Measurements from ENCODE around the gene SRP68. TPM values are rescaled to one million over a fixed set of nuclear protein-coding genes. Genes with fewer than 3 reads are reported as not detected.
"Not testable (repeated sequence)": the region's sequence is repeated elsewhere in the genome, so short reads cannot be mapped to it uniquely, and the experiment has no call there.

The SRP68 gene
- polyA plus RNA-seq, 1 experiment = 101 TPM

DNA sequence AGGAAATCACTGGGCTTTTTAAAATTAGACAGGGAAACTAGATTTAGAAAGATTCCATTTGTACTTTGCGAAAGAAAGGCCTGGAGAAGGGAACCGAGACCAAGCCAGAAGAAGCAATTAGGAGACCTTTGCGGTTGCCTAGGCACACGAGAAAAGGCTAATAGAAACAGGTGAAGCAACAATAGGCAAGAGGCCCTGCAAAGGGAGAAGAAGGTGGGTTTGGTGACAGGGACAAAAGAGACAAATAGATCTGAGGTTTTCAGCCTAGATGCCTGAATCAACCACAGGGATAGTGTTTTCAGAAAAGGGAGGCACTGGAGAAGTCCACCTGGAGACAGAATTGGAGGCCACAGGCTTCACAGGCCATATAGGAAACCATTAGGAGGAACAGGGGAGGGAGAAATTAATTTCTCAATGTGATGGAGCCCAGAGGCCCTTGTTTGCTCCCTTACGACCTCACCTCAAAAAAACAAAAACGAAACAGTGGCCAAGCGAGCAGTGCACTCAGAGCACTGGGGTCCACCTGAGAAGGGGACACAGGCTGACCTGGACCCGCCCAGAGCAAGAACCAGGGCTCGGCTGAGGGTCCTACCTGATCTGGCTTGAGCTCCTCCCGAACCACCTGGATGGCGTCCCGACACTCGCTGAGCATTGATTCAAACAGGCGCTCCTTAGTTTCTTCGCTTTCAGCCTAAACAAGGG, 22.3 kb downstream of the SRP68 start:
- TF ChIP-seq, protein P1, sequence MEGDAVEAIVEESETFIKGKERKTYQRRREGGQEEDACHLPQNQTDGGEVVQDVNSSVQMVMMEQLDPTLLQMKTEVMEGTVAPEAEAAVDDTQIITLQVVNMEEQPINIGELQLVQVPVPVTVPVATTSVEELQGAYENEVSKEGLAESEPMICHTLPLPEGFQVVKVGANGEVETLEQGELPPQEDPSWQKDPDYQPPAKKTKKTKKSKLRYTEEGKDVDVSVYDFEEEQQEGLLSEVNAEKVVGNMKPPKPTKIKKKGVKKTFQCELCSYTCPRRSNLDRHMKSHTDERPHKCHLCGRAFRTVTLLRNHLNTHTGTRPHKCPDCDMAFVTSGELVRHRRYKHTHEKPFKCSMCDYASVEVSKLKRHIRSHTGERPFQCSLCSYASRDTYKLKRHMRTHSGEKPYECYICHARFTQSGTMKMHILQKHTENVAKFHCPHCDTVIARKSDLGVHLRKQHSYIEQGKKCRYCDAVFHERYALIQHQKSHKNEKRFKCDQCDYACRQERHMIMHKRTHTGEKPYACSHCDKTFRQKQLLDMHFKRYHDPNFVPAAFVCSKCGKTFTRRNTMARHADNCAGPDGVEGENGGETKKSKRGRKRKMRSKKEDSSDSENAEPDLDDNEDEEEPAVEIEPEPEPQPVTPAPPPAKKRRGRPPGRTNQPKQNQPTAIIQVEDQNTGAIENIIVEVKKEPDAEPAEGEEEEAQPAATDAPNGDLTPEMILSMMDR (IDR thresholded peaks at IDR 0.05; ENCODE audit: low read depth, low read length) = no peak
- no peak overlapping the region for H3K27ac ChIP-seq (ENCODE audit: low read depth, low read length)
- POLR2A ChIA-PET = no interaction called here
- H3K27me3 ChIP-seq (ENCODE audit: control insufficient read depth, insufficient read depth, low read length) = no peaks in the 10 kb centered on the region
- CTCF ChIA-PET = interaction anchor here (0.8 kb wide), 1 partner anchor 36 kb away, joined by 5 read pairs; no protein-coding TSS in a partner anchor
- DNase-seq (ENCODE audit: low read depth, low spot score) = no peak
- no peaks in the 10 kb centered on the region for H3K9me3 ChIP-seq (ENCODE audit: control insufficient read depth, insufficient read depth, low read length)
- no peak overlapping the region for H3K4me3 ChIP-seq (ENCODE audit: low read depth, low read length)

DNA sequence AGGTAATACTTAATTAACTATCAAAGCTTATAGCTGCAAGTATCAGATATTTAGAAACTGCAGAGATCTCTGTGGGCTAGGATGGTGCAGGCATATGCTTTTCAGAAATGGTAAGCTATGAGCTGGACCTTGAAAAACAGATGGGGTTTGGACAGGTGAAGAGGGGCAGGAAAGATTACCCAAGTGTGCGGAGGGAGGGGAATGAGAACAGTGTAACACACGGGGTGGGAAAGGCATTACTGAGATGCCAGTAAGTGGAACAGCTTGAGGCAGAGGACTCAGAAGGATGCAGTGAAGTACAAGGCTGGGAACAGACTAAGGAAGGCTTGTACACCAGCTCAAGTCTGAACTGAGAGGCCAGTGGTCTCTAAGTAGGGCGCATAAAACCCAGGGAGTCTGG, 23.1 kb downstream of the SRP68 start:
- CTCF ChIA-PET = interaction anchor here (0.8 kb wide), 1 partner anchor 35 kb away, joined by 5 read pairs; no protein-coding TSS in a partner anchor
- TF ChIP-seq, protein P1 (IDR thresholded peaks at IDR 0.05; ENCODE audit: low read depth, low read length) = no peak

DNA sequence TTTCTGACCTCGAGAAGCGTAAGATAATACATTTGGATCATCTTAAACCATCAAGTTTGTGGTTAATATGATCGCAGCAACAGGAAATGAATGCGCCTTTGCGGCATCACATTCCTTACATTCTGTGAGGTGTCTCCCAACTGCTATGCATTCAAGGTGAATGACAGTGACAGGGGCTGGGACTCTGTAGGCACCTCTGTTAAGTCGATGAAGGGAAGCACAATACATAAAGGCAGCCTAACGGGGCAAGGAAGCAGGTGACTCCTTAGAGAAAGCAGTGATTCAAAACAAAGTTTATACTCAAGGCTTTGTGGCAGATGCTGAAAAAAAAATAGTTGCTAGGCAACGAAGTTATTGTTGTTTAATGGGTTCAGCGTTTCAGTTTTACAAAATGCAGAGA, 23.6 kb downstream of the SRP68 start:
- H3K27ac ChIP-seq (ENCODE audit: low read depth, low read length) = no peak overlapping the region
- POLR2A ChIA-PET = no interaction called here

More for the DNA sequence above, 23.1 kb downstream of the SRP68 start:
- DNase-seq (ENCODE audit: low read depth, low spot score) = no peak
- no peak overlapping the region for H3K4me3 ChIP-seq (ENCODE audit: low read depth, low read length)
- POLR2A ChIA-PET = no interaction called here
- H3K9me3 ChIP-seq (ENCODE audit: control insufficient read depth, insufficient read depth, low read length) = no peaks in the 10 kb centered on the region
- no peak overlapping the region for H3K27ac ChIP-seq (ENCODE audit: low read depth, low read length)
- no peaks in the 10 kb centered on the region for H3K27me3 ChIP-seq (ENCODE audit: control insufficient read depth, insufficient read depth, low read length)

DNA sequence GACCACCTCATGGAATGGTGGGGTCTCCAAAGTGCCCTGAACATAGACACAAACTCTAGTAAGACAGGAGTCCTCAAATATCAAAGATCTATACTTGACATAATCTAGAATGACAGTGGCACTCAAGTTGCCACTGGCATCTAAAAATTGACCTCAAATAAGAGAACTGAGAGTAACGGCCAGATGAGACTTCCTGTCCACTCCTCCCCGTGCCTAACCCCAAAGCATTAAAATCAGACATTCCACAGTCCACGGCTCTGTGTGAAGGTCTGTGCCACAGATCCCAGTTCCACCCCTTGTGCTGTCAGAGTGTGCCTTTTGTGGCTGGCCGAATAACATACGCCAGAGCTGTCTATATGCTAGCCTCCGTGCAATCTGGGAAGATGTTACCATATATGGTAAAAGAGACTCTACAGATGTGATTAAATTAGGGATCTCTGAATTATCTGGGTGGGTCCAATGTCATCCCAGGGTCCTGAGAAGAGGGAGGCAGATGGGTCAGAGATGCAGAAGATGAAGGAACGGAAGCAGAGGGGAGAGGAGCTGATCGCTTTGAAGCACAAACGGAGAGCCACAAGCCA, 24.2 kb downstream of the SRP68 start:
- Histone ChIP-seq H3K9me3 (ENCODE audit: control insufficient read depth, insufficient read depth, low read length) (no peaks in the 10 kb centered on the region), H3K4me3 (ENCODE audit: low read depth, low read length) (no peak overlapping the region), H3K27me3 (ENCODE audit: control insufficient read depth, insufficient read depth, low read length) (no peaks in the 10 kb centered on the region), H3K27ac (ENCODE audit: low read depth, low read length) (no peak overlapping the region)
- no peak for DNase-seq (ENCODE audit: low read depth, low spot score)
- ChIA-PET CTCF (interaction anchor here (3.6 kb wide), 1 partner anchor 34 kb away, joined by 11 read pairs; no protein-coding TSS in a partner anchor), POLR2A (no interaction called here)
- TF ChIP-seq, protein P1 (IDR thresholded peaks at IDR 0.05; ENCODE audit: low read depth, low read length) = no peak

More for the DNA sequence above, 23.6 kb downstream of the SRP68 start:
- CTCF ChIA-PET = interaction anchor here (0.8 to 3.6 kb wide), 2 partner anchors 34 to 35 kb away, joined by 5 to 11 read pairs; no protein-coding TSS in a partner anchor
- no peak overlapping the region for H3K4me3 ChIP-seq (ENCODE audit: low read depth, low read length)
- no peaks in the 10 kb centered on the region for H3K27me3 ChIP-seq (ENCODE audit: control insufficient read depth, insufficient read depth, low read length)
- DNase-seq (ENCODE audit: low read depth, low spot score) = no peak
- H3K9me3 ChIP-seq (ENCODE audit: control insufficient read depth, insufficient read depth, low read length) = no peaks in the 10 kb centered on the region
- TF ChIP-seq, protein P1 (IDR thresholded peaks at IDR 0.05; ENCODE audit: low read depth, low read length) = no peak

DNA sequence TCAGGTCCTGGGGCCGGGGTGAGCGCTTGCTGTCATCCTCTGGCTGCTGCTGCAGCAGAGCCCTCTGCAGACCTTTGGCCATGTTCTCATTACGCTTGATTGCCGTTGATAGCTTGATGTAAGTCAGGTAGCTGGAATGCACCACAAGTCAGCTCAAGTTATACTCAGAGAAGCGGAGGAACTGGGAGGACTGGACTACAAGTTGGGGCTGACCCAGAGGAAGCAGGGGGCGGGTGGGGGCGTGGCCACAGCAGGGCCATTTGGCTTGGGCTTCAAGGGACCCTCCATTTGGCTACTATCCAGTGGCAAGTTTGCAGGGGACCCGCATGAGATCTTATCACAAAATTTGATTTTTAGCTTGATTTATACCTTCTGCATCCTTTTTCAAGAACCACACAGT, 26.3 kb downstream of the SRP68 start:
- TF ChIP-seq, protein P1 (IDR thresholded peaks at IDR 0.05; ENCODE audit: low read depth, low read length) = no peak
- CTCF ChIA-PET = interaction anchor here (0.6 to 3.6 kb wide), 2 partner anchors 32 to 253 kb away, joined by 4 to 11 read pairs; no protein-coding TSS in a partner anchor
- Histone ChIP-seq H3K9me3 (ENCODE audit: control insufficient read depth, insufficient read depth, low read length) (no peaks in the 10 kb centered on the region), H3K27me3 (ENCODE audit: control insufficient read depth, insufficient read depth, low read length) (no peaks in the 10 kb centered on the region), H3K4me3 (ENCODE audit: low read depth, low read length) (no peak overlapping the region), H3K27ac (ENCODE audit: low read depth, low read length) (no peak overlapping the region)
- POLR2A ChIA-PET = interaction anchor here (0.6 kb wide), 1 partner anchor 219 kb away, joined by 3 read pairs; no protein-coding TSS in a partner anchor
- DNase-seq (ENCODE audit: low read depth, low spot score) = no peak

DNA sequence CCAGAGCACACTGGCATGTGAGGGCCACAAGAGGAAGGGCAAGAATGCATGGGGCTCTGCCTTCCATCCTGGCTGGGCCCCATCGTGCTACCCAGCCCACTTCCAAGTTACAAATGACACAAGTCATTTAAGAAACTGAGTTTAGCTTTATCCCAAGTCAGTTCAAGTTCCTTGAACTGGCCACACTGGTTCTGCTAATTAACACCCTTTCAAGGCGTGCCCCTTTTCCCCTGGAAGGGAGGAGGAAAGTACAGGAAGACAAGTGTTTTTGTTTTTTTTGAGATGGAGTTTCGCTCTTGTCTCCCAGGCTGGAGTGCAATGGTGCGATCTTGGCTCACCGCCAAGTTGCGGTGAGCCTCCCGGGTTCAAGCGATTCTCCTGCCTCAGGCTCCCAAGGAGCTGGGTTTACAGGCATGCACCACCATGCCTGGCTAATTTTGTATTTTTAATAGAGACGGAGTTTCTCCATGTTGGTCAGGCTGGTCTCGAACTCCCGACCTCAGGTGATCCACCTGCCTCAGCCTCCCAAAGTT, 27.8 kb downstream of the SRP68 start:
- DNase-seq (ENCODE audit: low read depth, low spot score); H3K9me3 ChIP-seq (ENCODE audit: control insufficient read depth, insufficient read depth, low read length); H3K4me3 ChIP-seq (ENCODE audit: low read depth, low read length); CTCF ChIA-PET; H3K27me3 ChIP-seq (ENCODE audit: control insufficient read depth, insufficient read depth, low read length); H3K27ac ChIP-seq (ENCODE audit: low read depth, low read length): not testable (repeated sequence)
- POLR2A ChIA-PET = interaction anchor here (0.7 kb wide), 1 partner anchor 31 kb away, joined by 3 read pairs; no protein-coding TSS in a partner anchor

DNA sequence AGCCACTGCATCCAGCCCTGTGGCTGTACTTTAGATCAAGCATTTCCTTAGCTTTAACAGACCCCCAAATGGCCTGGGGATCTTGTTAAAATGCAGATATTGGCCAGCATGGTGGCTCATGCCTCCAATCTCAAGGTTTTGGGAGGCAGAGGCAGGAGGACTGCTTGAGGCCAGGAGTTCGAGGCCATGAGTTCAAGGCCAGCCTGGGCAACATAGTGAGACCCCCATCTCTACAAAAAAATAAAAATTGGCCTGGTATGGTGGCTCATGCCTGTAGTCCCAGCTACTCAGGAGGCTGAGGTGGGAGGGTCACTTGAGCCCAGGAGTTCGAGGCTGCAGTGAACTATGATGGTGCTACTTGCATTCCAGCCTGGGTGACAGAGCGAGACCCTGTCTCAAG, 29.4 kb downstream of the SRP68 start:
- H3K9me3 ChIP-seq (ENCODE audit: control insufficient read depth, insufficient read depth, low read length); DNase-seq (ENCODE audit: low read depth, low spot score); H3K27ac ChIP-seq (ENCODE audit: low read depth, low read length); POLR2A ChIA-PET; H3K4me3 ChIP-seq (ENCODE audit: low read depth, low read length); H3K27me3 ChIP-seq (ENCODE audit: control insufficient read depth, insufficient read depth, low read length): not testable (repeated sequence)
- CTCF ChIA-PET = interaction anchor here (1.4 kb wide), 1 partner anchor 29 kb away, joined by 7 read pairs; no protein-coding TSS in a partner anchor
